Measurements from ENCODE around the gene ADRA1B.

ADRA1B gene

GRCh38 chr5:159947708-159948358 is 31.6 kb downstream of the ADRA1B start:
- H3K27ac ChIP-seq (replicated peaks): no peak overlapping the region
- no peak for DNase-seq (ENCODE audit: low read depth in 1 of 2, low spot score in 1 of 2)
- H3K27me3 ChIP-seq (ENCODE audit: insufficient read depth, poor library complexity, severe bottlenecking): no peaks in the 10 kb centered on the region
- H3K4me3 ChIP-seq (replicated peaks; ENCODE audit: insufficient read depth, low read length): no peak overlapping the region
- TF ChIP-seq POLR2AphosphoS5 (IDR thresholded peaks at IDR 0.05; ENCODE audit: low read depth): no peak

GRCh38 chr5:159951387-159951786 is 35.1 kb downstream of the ADRA1B start:
- H3K27ac ChIP-seq (replicated peaks): no peak overlapping the region
- H3K27me3 ChIP-seq (ENCODE audit: insufficient read depth, poor library complexity, severe bottlenecking): no peaks in the 10 kb centered on the region
- TF ChIP-seq POLR2AphosphoS5 (IDR thresholded peaks at IDR 0.05; ENCODE audit: low read depth): no peak
- peak; percentile 9 for TF ChIP-seq CTCF (IDR thresholded peaks at IDR 0.05; ENCODE audit: insufficient read depth, low read length)
- TF ChIP-seq SPI1 (IDR thresholded peaks at IDR 0.05; ENCODE audit: borderline replicate concordance, low read depth): no peak
- TF ChIP-seq REST (IDR thresholded peaks at IDR 0.05; ENCODE audit: insufficient replicate concordance, low read depth): no peak
- H3K4me3 ChIP-seq (replicated peaks; ENCODE audit: insufficient read depth, low read length): no peak overlapping the region
- no peak for DNase-seq (ENCODE audit: low read depth in 1 of 2, low spot score in 1 of 2)

- no peak for DNase-seq (ENCODE audit: low read depth in 1 of 2, low spot score in 1 of 2)
- TF ChIP-seq SPI1 (IDR thresholded peaks at IDR 0.05; ENCODE audit: borderline replicate concordance, low read depth) (no peak), CTCF (IDR thresholded peaks at IDR 0.05; ENCODE audit: insufficient read depth, low read length) (no peak), REST (IDR thresholded peaks at IDR 0.05; ENCODE audit: insufficient replicate concordance, low read depth) (no peak), GABPA (IDR thresholded peaks at IDR 0.05; ENCODE audit: low read depth) (no peak), POLR2AphosphoS5 (IDR thresholded peaks at IDR 0.05; ENCODE audit: low read depth) (no peak)
- Histone ChIP-seq H3K27ac (replicated peaks) (no peak overlapping the region), H3K27me3 (ENCODE audit: insufficient read depth, poor library complexity, severe bottlenecking) (no peaks in the 10 kb centered on the region), H3K4me3 (replicated peaks; ENCODE audit: insufficient read depth, low read length) (no peak overlapping the region)
These were observed 35.6 kb downstream of the ADRA1B start for GRCh38 chr5:159951834-159952233.

GRCh38 chr5:159953609-159954008 is 37.3 kb downstream of the ADRA1B start:
- Histone ChIP-seq H3K27ac (replicated peaks) (no peak overlapping the region), H3K4me3 (replicated peaks; ENCODE audit: insufficient read depth, low read length) (no peak overlapping the region), H3K27me3 (ENCODE audit: insufficient read depth, poor library complexity, severe bottlenecking) (no peaks in the 10 kb centered on the region)
- DNase-seq (ENCODE audit: low read depth in 1 of 2, low spot score in 1 of 2): no peak
- TF ChIP-seq CTCF (IDR thresholded peaks at IDR 0.05; ENCODE audit: insufficient read depth, low read length) (no peak), GABPA (IDR thresholded peaks at IDR 0.05; ENCODE audit: low read depth) (no peak), REST (IDR thresholded peaks at IDR 0.05; ENCODE audit: insufficient replicate concordance, low read depth) (no peak), POLR2AphosphoS5 (IDR thresholded peaks at IDR 0.05; ENCODE audit: low read depth) (no peak)

Measured in HL-60 (cell line).